GM19395 (cell line): ENCODE results near the gene TMEM250.

Experiments
- ATAC-seq: cut with Tn5 transposase; IDR thresholded peaks from one replicate; pipeline ENCODE4 v1.9.1; 2021; ENCODE audit warnings: mild to moderate bottlenecking, moderate library complexity; ENCODE audit not compliant: unreplicated experiment

TMEM250 gene

GRCh38 chr9:136147890-136148714, 29.4 kb upstream of the TMEM250 start:
- ATAC-seq: no peak

GRCh38 chr9:136147038-136147889, 28.6 kb upstream of the TMEM250 start:
- ATAC-seq: no peak

GRCh38 chr9:136146126-136147037, 27.7 kb upstream of the TMEM250 start:
- ATAC-seq: no peak

- ATAC-seq: no peak
Measured at GRCh38 chr9:136145580-136145979, 26.9 kb upstream of the TMEM250 start.

GRCh38 chr9:136144450-136144849, 25.8 kb upstream of the TMEM250 start:
- ATAC-seq: no peak

GRCh38 chr9:136143215-136144001, 24.7 kb upstream of the TMEM250 start:
- no peak for ATAC-seq

- no peak for ATAC-seq
Measured at GRCh38 chr9:136142859-136143214, 24.2 kb upstream of the TMEM250 start.

GRCh38 chr9:136142414-136142796, 23.7 kb upstream of the TMEM250 start:
- no peak for ATAC-seq

GRCh38 chr9:136141682-136142413, 23.2 kb upstream of the TMEM250 start:
- ATAC-seq: no peak

- no peak for ATAC-seq
Measured at GRCh38 chr9:136140966-136141365, 22.3 kb upstream of the TMEM250 start.

- ATAC-seq: no peak
Measured at GRCh38 chr9:136140046-136140445, 21.4 kb upstream of the TMEM250 start.

- ATAC-seq: no peak
Measured at GRCh38 chr9:136138566-136138965, 19.9 kb upstream of the TMEM250 start.

- ATAC-seq: no peak
Measured at GRCh38 chr9:136137321-136138265, 18.9 kb upstream of the TMEM250 start.

- ATAC-seq: no peak
Measured at GRCh38 chr9:136136127-136136925, 17.7 kb upstream of the TMEM250 start.

- ATAC-seq: no peak
Measured at GRCh38 chr9:136135326-136136126, 16.9 kb upstream of the TMEM250 start.

- ATAC-seq: no peak
Measured at GRCh38 chr9:136133959-136134484, 15.3 kb upstream of the TMEM250 start.
